Neural cell (in vitro differentiated cells): ENCODE data around the gene FAM53B. TPM values are rescaled to one million over a fixed set of nuclear protein-coding genes. Genes with fewer than 3 reads are reported as not detected.

ENCODE experiments used
- H2AFZ ChIP-seq: fragments of 200-600, 300-800 bp; sonication (generic), shearing (Covaris generic); 2 replicates; pipeline ENCODE4 v1.6.0; 2014; ENCODE audit warnings: low read depth, mild to moderate bottlenecking, antibody characterized with exemption, low read length, moderate library complexity
- H3F3A ChIP-seq: fragments of 200-600 bp; shearing (Covaris generic); 2 replicates; pipeline ENCODE4 v1.6.1; 2016; ENCODE audit warnings: mild to moderate bottlenecking, moderate library complexity, mixed read lengths, antibody characterized with exemption, low read length; ENCODE audit not compliant: insufficient read depth, poor library complexity, severe bottlenecking
- H3K27ac ChIP-seq: fragments of 200-600, 300-800 bp; sonication (generic), shearing (Covaris generic); 2 replicates; pipeline ENCODE4 v1.5.1; 2014; ENCODE audit warnings: mild to moderate bottlenecking, low read length, moderate library complexity
- H3K27me3 ChIP-seq: fragments of 300-800, 200-600 bp; sonication (generic), shearing (Covaris generic); 2 replicates; pipeline ENCODE4 v1.6.0; 2014; ENCODE audit warnings: mild to moderate bottlenecking, low read depth, low read length, moderate library complexity; ENCODE audit not compliant: insufficient read depth
- H3K36me3 ChIP-seq: fragments of 300-800, 200-600 bp; sonication (generic), shearing (Covaris generic); 2 replicates; pipeline ENCODE4 v1.5.1; 2014; ENCODE audit warnings: mild to moderate bottlenecking, antibody characterized with exemption, low read length, moderate library complexity; ENCODE audit not compliant: insufficient read depth
- H3K4me2 ChIP-seq: fragments of 300-800, 200-600 bp; sonication (generic), shearing (Covaris generic); 2 replicates; pipeline ENCODE4 v1.6.0; 2014; ENCODE audit warnings: mild to moderate bottlenecking, low read length
- H3K4me3 ChIP-seq: fragments of 300-800, 200-600 bp; sonication (generic), shearing (Covaris generic); 2 replicates; pipeline ENCODE4 v1.5.1; 2014; ENCODE audit warnings: mild to moderate bottlenecking, low read length, moderate library complexity
- H3K79me2 ChIP-seq: fragments of 200-600 bp; shearing (Covaris generic); replicated peaks from 2 replicates; pipeline ENCODE4 v1.6.0; 2014; ENCODE audit warnings: mild to moderate bottlenecking, low read length, moderate library complexity; ENCODE audit not compliant: insufficient read depth
- H3K9ac ChIP-seq: fragments of 300-800, 200-600 bp; sonication (generic), shearing (Covaris generic); 2 replicates; pipeline ENCODE4 v1.6.1; 2016; ENCODE audit warnings: mild to moderate bottlenecking, low read length, mixed read lengths
- H3K9me2 ChIP-seq: fragments of 200-600 bp; shearing (Covaris generic); 2 replicates; pipeline ENCODE4 v1.6.1; 2016; ENCODE audit warnings: mild to moderate bottlenecking, low read length, mixed read lengths; ENCODE audit not compliant: insufficient read depth
- H3K9me3 ChIP-seq: fragments of 200-600, 300-800 bp; sonication (generic), shearing (Covaris generic); 2 replicates; pipeline ENCODE4 v1.6.1; 2016; ENCODE audit warnings: mild to moderate bottlenecking, mixed run types, low read length, moderate library complexity, mixed read lengths
- H4K20me1 ChIP-seq: fragments of 200-600 bp; shearing (Covaris generic); 2 replicates; pipeline ENCODE4 v1.6.1; 2016; ENCODE audit warnings: mild to moderate bottlenecking, mixed run types; ENCODE audit not compliant: insufficient read depth
- CTCF ChIP-seq: fragments of 450-650 bp; IDR thresholded peaks from 2 replicates; pipeline ENCODE4 v1.5.1; 2014; ENCODE audit warnings: antibody characterized with exemption, mild to moderate bottlenecking, moderate library complexity; ENCODE audit not compliant: poor library complexity, severe bottlenecking
- EP300 ChIP-seq: fragments of 450-650 bp; conservative IDR thresholded peaks from 2 replicates; pipeline ENCODE4 v1.6.1; 2014; ENCODE audit warnings: antibody characterized with exemption, mild to moderate bottlenecking, moderate library complexity; ENCODE audit not compliant: poor library complexity, severe bottlenecking
- EZH2 ChIP-seq: fragments of 200-600, 300-800 bp; shearing (Covaris generic), sonication (generic); IDR thresholded peaks from 2 replicates; pipeline ENCODE4 v1.6.1; 2014; ENCODE audit warnings: antibody characterized with exemption, low read length, borderline replicate concordance, mild to moderate bottlenecking; ENCODE audit not compliant: insufficient read depth, poor library complexity, severe bottlenecking
- MXI1 ChIP-seq: fragments of 450-650 bp; conservative IDR thresholded peaks from 2 replicates; pipeline ENCODE4 v1.6.1; 2014; ENCODE audit warnings: antibody characterized with exemption, mild to moderate bottlenecking; ENCODE audit not compliant: poor library complexity, severe bottlenecking
- POLR2AphosphoS5 ChIP-seq: IDR thresholded peaks from 2 replicates; pipeline ENCODE4 v1.6.1; 2012
- RAD21 ChIP-seq: fragments of 450-650 bp; conservative IDR thresholded peaks from 2 replicates; pipeline ENCODE4 v1.6.1; 2014; ENCODE audit warnings: antibody characterized with exemption, mild to moderate bottlenecking, moderate library complexity
- REST ChIP-seq: IDR thresholded peaks from 2 replicates; pipeline ENCODE4 v1.6.1; 2012; ENCODE audit warnings: borderline replicate concordance
- SMC3 ChIP-seq: fragments of 450-650 bp; conservative IDR thresholded peaks from 2 replicates; pipeline ENCODE4 v1.6.1; 2014; ENCODE audit warnings: antibody characterized with exemption, mild to moderate bottlenecking, moderate library complexity; ENCODE audit not compliant: poor library complexity
- TAF1 ChIP-seq: IDR thresholded peaks from 2 replicates; pipeline ENCODE4 v1.6.1; 2012; ENCODE audit warnings: low read depth
- polyA plus RNA-seq: library from polyadenylated mRNA; depleted of rRNA; stranded (reverse); fragments of >200 nt; gene quantifications from 2 replicates; pipeline ENCODE4 v1.2.3, GENCODE V29; 2014

Gene FAM53B
- polyA plus RNA-seq, 1 donor from 2014 or later, result 21.8 TPM

DNA sequence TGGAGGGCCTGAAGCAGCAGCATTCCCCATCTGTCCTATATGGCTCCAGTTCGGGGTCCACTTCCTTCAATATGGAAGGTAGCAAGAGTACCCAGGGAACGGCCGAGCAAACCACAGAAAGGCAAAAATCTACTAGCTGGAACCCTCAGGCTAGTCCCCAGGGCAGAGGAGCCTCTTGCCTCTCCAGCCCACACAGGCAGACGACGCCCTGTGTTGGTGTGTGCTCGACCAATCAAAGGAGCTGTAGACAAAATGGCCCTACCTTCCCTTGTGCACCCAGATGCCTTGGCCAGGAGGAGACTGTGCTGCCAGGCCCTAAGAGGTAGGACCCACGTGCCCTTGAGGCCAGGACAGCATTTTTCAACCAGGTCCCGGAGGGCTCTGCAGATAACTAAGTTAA, 91.5 kb downstream of the FAM53B start:
- no peak overlapping the region for H2AFZ ChIP-seq
- no peaks in the 10 kb centered on the region for H4K20me1 ChIP-seq
- TF ChIP-seq RAD21, result no peak
- TF ChIP-seq MXI1, result no peak
- no peak for TF ChIP-seq EP300
- no peak for TF ChIP-seq SMC3
- no peak for TF ChIP-seq EZH2
- TF ChIP-seq POLR2AphosphoS5, result no peak
- no peak for TF ChIP-seq TAF1
- TF ChIP-seq CTCF, result no peak
- no peak for TF ChIP-seq REST
- no peaks in the 10 kb centered on the region for H3K36me3 ChIP-seq
- no peaks in the 10 kb centered on the region for H3K27me3 ChIP-seq
- H3K4me3 ChIP-seq, result no peak overlapping the region
- no peak overlapping the region for H3K4me2 ChIP-seq
- no peak overlapping the region for H3K9ac ChIP-seq
- H3K9me3 ChIP-seq, result no peaks in the 10 kb centered on the region
- H3K27ac ChIP-seq, result no peak overlapping the region
- H3K79me2 ChIP-seq, result no peaks in the 10 kb centered on the region
- no peaks in the 10 kb centered on the region for H3K9me2 ChIP-seq
- H3F3A ChIP-seq, result no peaks in the 10 kb centered on the region

DNA sequence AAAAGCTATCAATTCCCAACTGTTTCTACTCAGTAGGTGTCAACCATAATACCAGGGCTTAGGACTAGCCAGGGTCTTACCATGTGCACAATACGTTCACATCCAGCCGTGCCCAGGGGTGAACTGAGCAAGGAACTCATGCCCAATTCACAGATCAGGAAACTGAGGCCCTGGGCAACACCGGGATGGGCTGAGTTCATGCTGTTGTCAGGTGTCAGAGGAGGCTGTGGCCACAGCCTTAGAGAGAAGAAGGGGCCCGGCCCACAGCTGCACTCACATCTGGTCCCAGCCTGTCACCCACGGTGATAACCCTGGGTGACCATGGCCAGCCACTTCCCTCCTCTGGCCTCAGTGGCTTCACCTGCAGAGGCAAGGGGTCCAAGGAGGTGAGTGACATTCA, 92.0 kb downstream of the FAM53B start:
- no peaks in the 10 kb centered on the region for H3F3A ChIP-seq
- no peaks in the 10 kb centered on the region for H4K20me1 ChIP-seq
- no peaks in the 10 kb centered on the region for H3K27me3 ChIP-seq
- H3K9me3 ChIP-seq, result no peaks in the 10 kb centered on the region
- H3K79me2 ChIP-seq, result no peaks in the 10 kb centered on the region
- H2AFZ ChIP-seq, result no peak overlapping the region
- H3K4me2 ChIP-seq, result no peak overlapping the region
- no peak overlapping the region for H3K9ac ChIP-seq
- H3K27ac ChIP-seq, result no peak overlapping the region
- H3K9me2 ChIP-seq, result no peaks in the 10 kb centered on the region
- H3K4me3 ChIP-seq, result no peak overlapping the region
- H3K36me3 ChIP-seq, result no peaks in the 10 kb centered on the region
- TF ChIP-seq REST (no peak), EZH2 (no peak), MXI1 (no peak), CTCF (no peak), RAD21 (no peak)
